Body of pancreas (tissue), 4 donors: Measurements from ENCODE around the gene FAM237A.

Experiments
- CTCF ChIP-seq, 7 experiments: fragments of 450-650 bp in 4 of 7; fragments of 200-600 bp in 3 of 7; sonication (generic) in 3 of 7; IDR thresholded peaks; one replicate each; pipeline ENCODE4 v1.5.1; 2016 to 2019; ENCODE audit warnings: antibody characterized with exemption in 7 of 7
- POLR2A ChIP-seq, 3 donors: fragments of 450-650 bp; IDR thresholded peaks; one replicate each; pipeline ENCODE4 v1.6.1; 2016; ENCODE audit warnings: antibody characterized with exemption in 3 of 3, mild to moderate bottlenecking in 2 of 3

- TF ChIP-seq CTCF (IDR thresholded peaks at IDR 0.05) = no peak
- TF ChIP-seq POLR2A (IDR thresholded peaks at IDR 0.05) = no peak
Observed at GRCh38 chr2:206688990-206689389, 46.7 kb downstream of the FAM237A start.
